Activated T-cell treated with anti-CD3 and anti-CD28 coated beads, Interleukin-2, amount 50 U/mL, for 4 hours (primary cell): ENCODE measurements around the gene MS4A4A. TPM values are rescaled to one million over a fixed set of nuclear protein-coding genes. Genes with fewer than 3 reads are reported as not detected.
A peak's percentile ranks its signal among the peaks of the same experiment; 100 is the strongest.

Source experiments
- ATAC-seq, 2 donors: fragments of 200-7000 bp; cut with Tn5 transposase; one replicate each; pipeline ENCODE4 v1.10.0; 2021
- DNase-seq: peaks from one replicate; pipeline ENCODE4 v3.0.0-alpha.2; 2020
- H3K27me3 Mint-ChIP-seq: one replicate; pipeline ENCODE4 v1.8.0; 2021; ENCODE audit warnings: low read depth, mixed read lengths
- H3K36me3 Mint-ChIP-seq: one replicate; pipeline ENCODE4 v1.8.0; 2022; ENCODE audit warnings: mixed read lengths; ENCODE audit not compliant: insufficient read depth
- H3K4me1 Mint-ChIP-seq: one replicate; pipeline ENCODE4 v1.8.0; 2021; ENCODE audit warnings: low read depth, mixed read lengths
- H3K4me3 Mint-ChIP-seq: one replicate; pipeline ENCODE4 v1.8.0; 2021; ENCODE audit warnings: mild to moderate bottlenecking, moderate library complexity, mixed read lengths
- H3K9me3 Mint-ChIP-seq: one replicate; pipeline ENCODE4 v1.8.0; 2021; ENCODE audit warnings: mixed read lengths
- total RNA-seq, 3 donors: library from RNA; stranded (reverse); gene quantifications; one replicate each; pipeline ENCODE4 v1.2.1, GENCODE V29; 2021

The MS4A4A gene
- total RNA-seq: not detected

- Mint-ChIP-seq H3K27me3 (peaks cover 11% of the 10 kb centered on the region), H3K4me1 (no peaks in the 10 kb centered on the region), H3K4me3 (no peak within 1 kb of the TSS), H3K36me3 (no peaks in the 10 kb centered on the region), H3K9me3 (no peaks in the 10 kb centered on the region)
- no peak for ATAC-seq
- no peak for DNase-seq
Observed at GRCh38 chr11:60280412-60280811, at the start of gene MS4A4A. Gene MS4A4A, plus strand, starts transcription at chr11:60280666. Its CDS starts 10 bp downstream, at chr11:60280676.

DNA sequence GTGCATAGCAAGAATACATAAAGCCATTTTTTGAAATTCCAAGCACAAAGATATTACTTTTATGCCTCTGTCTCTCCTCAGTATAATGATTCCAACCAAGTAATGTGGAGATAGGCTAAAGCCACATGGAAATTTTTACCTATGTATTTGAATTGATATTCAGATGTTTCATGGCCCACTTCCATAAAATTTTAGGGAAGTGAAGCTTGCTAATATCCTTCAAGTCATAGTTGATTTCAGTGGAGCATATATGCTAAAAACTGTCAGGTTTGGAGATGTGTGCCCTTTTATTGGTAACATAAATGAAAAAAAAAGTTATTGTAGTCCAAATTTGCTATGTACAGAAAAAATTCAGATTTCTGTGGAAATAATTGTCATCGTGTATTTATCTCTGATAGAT lies 49.8 kb upstream of the MS4A4A start:
- Mint-ChIP-seq H3K4me3 (no peak overlapping the region), H3K4me1 (no peaks in the 10 kb centered on the region), H3K27me3 (no peaks in the 10 kb centered on the region), H3K9me3 (no peaks in the 10 kb centered on the region), H3K36me3 (no peaks in the 10 kb centered on the region)
- ATAC-seq (no peak), DNase-seq (no peak)

- Mint-ChIP-seq H3K27me3 (peaks cover 11% of the 10 kb centered on the region), H3K4me3 (no peak overlapping the region), H3K4me1 (no peaks in the 10 kb centered on the region), H3K9me3 (no peaks in the 10 kb centered on the region), H3K36me3 (no peaks in the 10 kb centered on the region)
- ATAC-seq: no peak
- DNase-seq: no peak
Observed at GRCh38 chr11:60235321-60235720, 45.1 kb upstream of the MS4A4A start.

GRCh38 chr11:60240662-60241061 lies 39.8 kb upstream of the MS4A4A start:
- peaks cover 16% of the 10 kb centered on the region for H3K27me3 Mint-ChIP-seq
- H3K4me1 Mint-ChIP-seq: no peaks in the 10 kb centered on the region
- H3K4me3 Mint-ChIP-seq: no peak overlapping the region
- H3K9me3 Mint-ChIP-seq: no peaks in the 10 kb centered on the region
- DNase-seq (no peak), ATAC-seq (no peak)
- no peaks in the 10 kb centered on the region for H3K36me3 Mint-ChIP-seq

GRCh38 chr11:60241786-60242185 lies 38.7 kb upstream of the MS4A4A start:
- H3K9me3 Mint-ChIP-seq: no peaks in the 10 kb centered on the region
- H3K4me3 Mint-ChIP-seq: no peak overlapping the region
- no peak for ATAC-seq
- H3K4me1 Mint-ChIP-seq: no peaks in the 10 kb centered on the region
- H3K36me3 Mint-ChIP-seq: no peaks in the 10 kb centered on the region
- DNase-seq: no peak
- peaks cover 16% of the 10 kb centered on the region for H3K27me3 Mint-ChIP-seq

GRCh38 chr11:60242740-60243239 lies 37.7 kb upstream of the MS4A4A start, which contains the start of gene MS4A4E:
Gene MS4A4E, minus strand, starts transcription at chr11:60243137. Its CDS starts 13,082 bp downstream, at chr11:60230055.
- Mint-ChIP-seq H3K4me3 (no peak within 1 kb of the TSS), H3K4me1 (no peaks in the 10 kb centered on the region), H3K36me3 (no peaks in the 10 kb centered on the region), H3K9me3 (no peaks in the 10 kb centered on the region), H3K27me3 (peaks cover 14% of the 10 kb centered on the region)
- ATAC-seq (no peak), DNase-seq (no peak)

DNA sequence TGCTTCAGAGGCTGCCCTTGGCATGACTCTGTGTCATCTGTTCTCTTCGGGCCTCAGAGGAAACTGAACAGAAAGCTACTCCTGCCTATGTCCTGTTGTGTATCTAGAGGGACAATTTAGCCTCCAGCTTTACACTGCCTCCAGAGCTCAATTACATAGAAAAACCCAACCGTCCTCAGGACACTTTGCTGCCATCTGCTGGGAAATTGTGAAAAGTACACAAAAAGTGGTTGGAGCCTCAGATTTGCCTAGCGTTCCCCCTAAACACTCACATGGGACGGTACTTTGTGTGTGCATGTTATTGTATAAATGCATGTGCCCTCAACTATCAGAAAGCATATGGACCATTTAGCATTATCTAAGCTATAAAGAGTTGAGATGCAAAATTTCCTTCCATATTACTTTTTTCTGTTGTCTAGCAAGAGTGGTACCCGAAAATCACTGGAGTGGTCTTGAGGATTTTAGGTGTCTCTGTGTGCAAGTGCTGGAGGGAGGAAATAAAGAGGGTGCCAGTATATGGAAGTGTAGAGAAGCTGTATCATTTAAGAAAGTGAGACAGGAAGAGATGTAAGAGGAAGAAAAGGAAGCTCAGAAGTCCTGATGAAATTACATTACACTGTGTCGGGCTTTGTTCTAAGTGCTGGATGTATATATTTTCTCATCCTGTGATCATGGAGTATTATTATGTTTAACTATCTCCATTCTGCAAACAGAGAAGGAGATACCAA lies 28.8 kb upstream of the MS4A4A start:
- peaks cover 8% of the 10 kb centered on the region for H3K9me3 Mint-ChIP-seq
- peak in 1 of 2 donors; percentile 25 for ATAC-seq
- DNase-seq: peak; percentile 14
- H3K36me3 Mint-ChIP-seq: no peaks in the 10 kb centered on the region
- H3K4me1 Mint-ChIP-seq: no peaks in the 10 kb centered on the region
- peaks cover 22% of the 10 kb centered on the region for H3K27me3 Mint-ChIP-seq
- no peak overlapping the region for H3K4me3 Mint-ChIP-seq

GRCh38 chr11:60252213-60253108 lies 28.0 kb upstream of the MS4A4A start:
- no peaks in the 10 kb centered on the region for H3K36me3 Mint-ChIP-seq
- no peaks in the 10 kb centered on the region for H3K4me1 Mint-ChIP-seq
- ATAC-seq (no peak), DNase-seq (no peak)
- H3K9me3 Mint-ChIP-seq: peaks cover 8% of the 10 kb centered on the region
- H3K27me3 Mint-ChIP-seq: peaks cover 24% of the 10 kb centered on the region
- H3K4me3 Mint-ChIP-seq: no peak overlapping the region

DNA sequence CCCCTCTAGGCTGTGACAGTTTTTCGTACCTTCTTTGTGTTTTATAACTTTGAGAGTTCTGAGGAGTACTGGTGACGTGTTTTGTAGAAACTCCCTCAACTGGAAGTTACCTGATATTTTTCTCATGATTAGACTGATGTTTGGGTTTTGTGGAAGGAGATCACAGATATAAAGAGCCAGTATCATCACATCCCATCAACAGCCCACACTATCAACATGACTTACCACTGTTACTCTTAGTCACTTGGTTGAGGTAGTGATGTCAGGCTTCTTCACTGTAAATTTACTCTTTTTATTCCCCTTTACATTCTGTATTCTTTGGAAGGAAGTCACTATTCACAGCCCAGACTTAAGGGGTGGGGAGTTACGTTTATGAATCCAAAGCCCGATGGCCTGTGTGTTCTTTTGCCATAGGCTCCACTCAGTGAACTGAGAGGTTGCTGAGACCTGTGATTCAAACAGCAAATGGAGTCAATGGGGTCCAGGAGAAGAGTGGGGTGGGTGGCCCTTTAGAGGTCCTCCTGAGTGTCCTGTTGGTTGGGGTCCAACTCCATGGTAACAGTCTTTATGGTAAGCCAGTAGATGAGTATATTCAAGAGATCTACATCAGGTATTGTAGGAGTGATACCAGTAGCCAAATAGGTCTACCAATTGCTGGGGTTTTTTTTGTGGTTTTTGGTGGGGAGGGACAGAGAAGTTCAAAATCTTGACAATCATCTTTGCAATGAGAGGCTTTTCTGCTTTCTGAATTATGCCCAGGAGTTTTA lies 22.3 kb upstream of the MS4A4A start:
- peak in 1 of 2 donors; percentile 23 for ATAC-seq
- Mint-ChIP-seq H3K36me3 (no peaks in the 10 kb centered on the region), H3K4me1 (no peaks in the 10 kb centered on the region), H3K9me3 (peaks cover 8% of the 10 kb centered on the region), H3K4me3 (no peak overlapping the region), H3K27me3 (peaks cover 14% of the 10 kb centered on the region)
- DNase-seq: no peak

- DNase-seq: no peak
Observed at GRCh38 chr11:60261014-60261413, 19.5 kb upstream of the MS4A4A start.

GRCh38 chr11:60263402-60263801 lies 17.1 kb upstream of the MS4A4A start:
- no peak overlapping the region for H3K4me3 Mint-ChIP-seq
- H3K9me3 Mint-ChIP-seq: no peaks in the 10 kb centered on the region
- no peaks in the 10 kb centered on the region for H3K27me3 Mint-ChIP-seq
- no peaks in the 10 kb centered on the region for H3K4me1 Mint-ChIP-seq
- H3K36me3 Mint-ChIP-seq: no peaks in the 10 kb centered on the region
- ATAC-seq: no peak
- DNase-seq: no peak

More at GRCh38 chr11:60261014-60261413, 19.5 kb upstream of the MS4A4A start:
- no peak for ATAC-seq
- Mint-ChIP-seq H3K4me1 (no peaks in the 10 kb centered on the region), H3K4me3 (no peak overlapping the region), H3K27me3 (peaks cover 3% of the 10 kb centered on the region), H3K36me3 (no peaks in the 10 kb centered on the region), H3K9me3 (no peaks in the 10 kb centered on the region)

GRCh38 chr11:60264644-60265043 lies 15.8 kb upstream of the MS4A4A start:
- DNase-seq (no peak), ATAC-seq (no peak)
- Mint-ChIP-seq H3K4me3 (no peak overlapping the region), H3K9me3 (no peaks in the 10 kb centered on the region), H3K36me3 (no peaks in the 10 kb centered on the region), H3K27me3 (no peaks in the 10 kb centered on the region), H3K4me1 (no peaks in the 10 kb centered on the region)

- H3K27me3 Mint-ChIP-seq: no peaks in the 10 kb centered on the region
- DNase-seq (no peak), ATAC-seq (peak; percentile 23 to 52)
- H3K4me1 Mint-ChIP-seq: no peaks in the 10 kb centered on the region
- no peaks in the 10 kb centered on the region for H3K9me3 Mint-ChIP-seq
- no peaks in the 10 kb centered on the region for H3K36me3 Mint-ChIP-seq
- H3K4me3 Mint-ChIP-seq: no peak overlapping the region
Observed at GRCh38 chr11:60265373-60266214, 14.9 kb upstream of the MS4A4A start.
